GM12874 (cell line): ENCODE results near the gene TNFRSF8.

ENCODE experiments used
- CTCF ChIP-seq: IDR thresholded peaks from 2 replicates; pipeline ENCODE4 v1.5.1; 2011; ENCODE audit warnings: low read depth, mild to moderate bottlenecking, control low read depth, low read length, moderate library complexity; ENCODE audit not compliant: insufficient read depth

Gene TNFRSF8

DNA sequence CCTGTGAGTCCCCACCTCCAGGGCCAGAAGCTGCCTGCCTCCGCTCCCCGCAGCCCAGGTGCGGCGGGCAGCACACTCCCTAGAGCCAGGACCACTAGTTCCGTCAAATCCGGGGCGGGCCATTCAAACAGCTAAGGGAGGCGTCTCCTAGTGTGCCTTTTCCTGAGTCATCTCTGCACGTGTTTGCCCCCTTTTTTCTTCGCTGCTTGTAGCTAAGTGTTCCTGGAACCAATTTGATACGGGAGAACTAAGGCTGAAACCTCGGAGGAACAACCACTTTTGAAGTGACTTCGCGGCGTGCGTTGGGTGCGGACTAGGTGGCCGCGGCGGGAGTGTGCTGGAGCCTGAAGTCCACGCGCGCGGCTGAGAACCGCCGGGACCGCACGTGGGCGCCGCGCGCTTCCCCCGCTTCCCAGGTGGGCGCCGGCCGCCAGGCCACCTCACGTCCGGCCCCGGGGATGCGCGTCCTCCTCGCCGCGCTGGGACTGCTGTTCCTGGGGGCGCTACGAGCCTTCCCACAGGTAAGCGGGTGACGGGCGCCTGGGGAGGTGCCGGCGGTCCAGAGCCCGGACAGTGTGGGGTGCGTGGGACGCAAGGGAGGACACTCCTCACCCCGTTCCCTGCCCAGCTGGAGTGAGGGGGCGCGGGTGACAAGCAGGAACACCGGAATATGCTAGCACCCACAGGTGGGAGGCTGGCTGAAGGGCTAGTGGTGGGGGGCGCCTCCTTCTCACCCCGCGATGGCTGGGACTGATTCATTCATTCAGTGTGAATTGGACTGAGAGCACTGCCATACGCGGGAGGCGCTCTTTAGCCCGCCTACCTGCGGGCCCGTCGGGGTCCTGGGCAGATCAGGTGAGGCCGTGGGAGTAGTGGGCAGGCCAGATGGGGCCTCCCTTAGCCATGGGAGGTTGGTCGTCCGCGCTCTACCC lies at the start of gene TNFRSF8:
Gene TNFRSF8, plus strand, starts transcription at position 163 of the 932 bp plus-strand sequence. Its CDS starts 296 bp downstream, at position 459.
- 0 out of 2 replicates have a peak, but pooled peaks have one; percentile 8 for TF ChIP-seq CTCF

GRCh38 chr1:12014141-12014991 lies 48.7 kb upstream of the TNFRSF8 start:
- no peak for TF ChIP-seq CTCF

DNA sequence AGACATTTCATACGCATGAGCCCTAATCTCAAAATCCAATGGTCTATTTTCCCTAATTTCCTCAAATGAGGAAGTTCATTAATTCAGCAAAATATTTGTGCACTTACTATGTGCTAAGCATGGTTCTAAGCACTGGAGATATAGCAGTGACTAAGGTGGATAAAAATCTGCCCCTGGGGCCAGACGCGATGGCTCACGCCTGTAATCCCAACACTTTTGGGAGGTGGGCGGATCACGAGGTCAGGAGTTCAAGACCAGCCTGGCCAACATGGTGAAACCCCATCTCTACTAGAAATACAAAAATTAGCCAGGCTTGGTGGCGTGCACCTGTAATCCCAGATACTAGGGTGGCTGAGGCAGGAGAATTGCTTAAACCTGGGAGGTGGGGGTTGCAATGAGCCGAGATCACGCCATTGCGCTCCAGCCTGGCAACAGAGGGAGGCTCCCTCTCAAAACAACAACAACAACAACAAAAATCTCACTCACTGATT lies 48.1 kb upstream of the TNFRSF8 start:
- no peak for TF ChIP-seq CTCF

- no peak for TF ChIP-seq CTCF
These were observed 47.6 kb upstream of the TNFRSF8 start for GRCh38 chr1:12015499-12015898.

DNA sequence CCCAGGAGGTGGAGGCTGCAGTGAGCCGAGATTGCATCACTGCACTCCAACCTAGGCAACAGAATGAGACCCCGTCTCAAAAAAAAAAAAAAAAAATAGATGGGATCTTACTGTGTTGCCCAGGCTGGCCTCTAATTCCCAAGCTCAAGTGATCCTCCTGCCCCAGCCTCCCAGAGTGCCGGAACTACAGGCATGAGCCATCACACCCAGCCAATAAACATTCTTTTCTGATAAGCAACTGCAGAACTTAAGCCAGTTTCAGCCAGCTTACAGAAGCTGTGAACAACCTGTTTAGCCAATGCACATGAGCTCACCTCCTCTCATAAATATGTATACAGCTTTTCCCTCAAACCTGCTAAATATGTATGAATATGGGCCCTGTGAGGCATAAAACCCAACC lies 46.9 kb upstream of the TNFRSF8 start:
- TF ChIP-seq CTCF = no peak

- TF ChIP-seq CTCF = no peak
These were observed 43.1 kb upstream of the TNFRSF8 start for GRCh38 chr1:12019858-12020509.
